GM18502 (cell line): ENCODE results near the gene COL18A1.
"Not testable (repeated sequence)": the region's sequence is repeated elsewhere in the genome, so short reads cannot be mapped to it uniquely, and the experiment has no call there.

ENCODE experiments used
- ATAC-seq: cut with Tn5 transposase; IDR thresholded peaks from one replicate; pipeline ENCODE4 v1.9.1; 2021; ENCODE audit warnings: mild to moderate bottlenecking; ENCODE audit not compliant: unreplicated experiment, poor library complexity

The COL18A1 gene

GRCh38 chr21:45438391-45439145, 33.6 kb downstream of the COL18A1 start:
- no peak for ATAC-seq

- ATAC-seq: no peak
Measured at GRCh38 chr21:45439161-45439872, 34.4 kb downstream of the COL18A1 start.

DNA sequence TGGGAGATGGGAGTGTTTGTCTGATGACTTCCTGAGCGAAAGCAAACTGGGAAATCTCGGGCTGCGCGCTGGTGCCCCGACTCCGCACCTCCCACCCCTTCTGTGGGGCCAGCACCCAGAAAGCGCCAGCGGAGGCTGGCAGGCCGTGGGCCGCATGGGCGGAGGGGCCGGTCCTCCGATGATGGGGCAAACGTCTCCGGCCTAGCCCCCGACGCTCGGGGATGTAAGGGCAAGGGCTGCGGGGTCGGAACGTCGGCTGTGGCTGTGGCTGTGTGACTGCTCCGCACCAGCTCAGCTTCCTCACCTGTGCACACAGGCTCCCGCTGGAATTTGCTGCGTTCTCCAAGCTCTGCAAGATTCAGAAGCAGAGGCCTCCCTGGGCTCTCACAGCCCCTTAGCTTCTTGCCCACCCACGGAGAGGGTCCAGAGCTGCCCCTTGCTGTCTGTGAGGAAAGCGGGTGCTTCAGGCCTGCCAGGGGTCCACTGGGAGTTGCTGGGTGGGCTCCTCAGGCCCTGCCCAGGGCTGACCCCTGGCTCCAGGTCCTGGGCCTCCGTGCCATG, 35.0 kb downstream of the COL18A1 start:
- ATAC-seq: no peak

DNA sequence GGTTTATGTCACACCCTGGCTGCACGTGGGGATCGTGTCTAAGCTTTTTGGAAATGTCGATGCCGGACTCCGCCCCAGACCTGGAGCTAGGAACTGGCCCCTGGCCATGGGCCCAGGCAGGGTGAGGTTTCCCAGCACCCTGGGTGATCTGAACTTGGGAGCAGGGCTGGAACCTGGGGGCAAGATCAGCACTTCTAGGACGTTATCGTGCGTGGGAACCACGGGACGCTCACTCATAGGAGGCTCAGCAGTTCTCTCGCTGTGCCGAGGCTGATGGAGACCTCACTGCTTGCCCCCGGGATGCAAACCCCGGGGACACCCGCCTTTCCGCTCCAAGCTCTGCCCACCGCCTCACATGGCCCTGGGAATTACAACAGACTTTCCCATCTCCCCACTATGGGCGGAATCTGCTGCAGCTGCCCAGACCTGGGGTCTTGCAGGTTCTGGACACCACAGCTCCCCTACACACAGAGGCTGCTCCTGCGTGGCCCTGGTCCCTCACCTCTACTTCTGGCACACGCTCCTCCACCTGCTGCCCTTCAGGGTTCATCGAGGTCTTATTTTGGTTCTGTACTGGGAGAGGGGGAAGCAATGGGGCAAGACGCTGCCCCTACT, 35.9 kb downstream of the COL18A1 start:
- no peak for ATAC-seq

DNA sequence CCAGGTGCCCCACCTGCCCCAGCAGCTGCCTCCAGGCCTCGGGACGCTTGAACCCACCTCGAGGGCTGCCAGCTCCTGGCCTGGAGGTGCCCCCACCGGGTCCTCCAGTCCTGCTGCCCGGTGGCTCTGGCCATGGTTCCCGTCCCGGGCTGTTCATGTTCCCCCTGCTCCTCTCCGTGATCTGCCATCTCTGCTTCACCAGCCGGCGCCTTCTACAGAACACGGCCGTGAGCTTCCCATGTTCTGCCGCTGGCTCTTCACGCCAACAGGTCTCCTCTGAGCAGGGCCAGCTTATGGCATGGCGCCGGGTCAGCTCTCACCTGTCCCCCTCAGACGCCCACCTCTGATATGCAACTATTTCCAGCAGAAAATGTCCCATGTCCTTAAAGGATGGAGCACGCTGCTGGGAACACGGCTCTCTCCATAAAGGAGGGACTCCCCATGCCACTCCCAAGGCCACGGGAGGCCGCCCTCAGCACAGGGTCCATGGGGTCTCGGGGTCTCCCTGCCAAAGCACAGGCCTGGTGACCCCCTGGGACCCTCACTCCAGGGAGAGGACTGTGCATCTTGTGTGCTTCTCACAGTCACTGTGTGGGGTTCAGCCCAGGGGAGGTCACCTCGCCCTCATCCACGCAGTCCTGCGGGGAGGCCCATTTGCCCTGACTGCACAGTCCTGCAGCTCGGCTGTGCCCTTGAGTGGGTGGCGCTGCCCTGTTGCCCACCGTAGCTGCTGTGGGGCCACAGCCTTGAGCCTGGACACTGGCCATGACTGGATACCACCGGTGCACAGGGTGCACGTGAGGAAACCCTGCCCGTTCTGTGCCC, 36.7 kb downstream of the COL18A1 start:
- ATAC-seq: no peak

GRCh38 chr21:45442276-45442675, 37.3 kb downstream of the COL18A1 start:
- no peak for ATAC-seq

- ATAC-seq: not testable (repeated sequence)
Measured at GRCh38 chr21:45442686-45443594, 38.0 kb downstream of the COL18A1 start.

DNA sequence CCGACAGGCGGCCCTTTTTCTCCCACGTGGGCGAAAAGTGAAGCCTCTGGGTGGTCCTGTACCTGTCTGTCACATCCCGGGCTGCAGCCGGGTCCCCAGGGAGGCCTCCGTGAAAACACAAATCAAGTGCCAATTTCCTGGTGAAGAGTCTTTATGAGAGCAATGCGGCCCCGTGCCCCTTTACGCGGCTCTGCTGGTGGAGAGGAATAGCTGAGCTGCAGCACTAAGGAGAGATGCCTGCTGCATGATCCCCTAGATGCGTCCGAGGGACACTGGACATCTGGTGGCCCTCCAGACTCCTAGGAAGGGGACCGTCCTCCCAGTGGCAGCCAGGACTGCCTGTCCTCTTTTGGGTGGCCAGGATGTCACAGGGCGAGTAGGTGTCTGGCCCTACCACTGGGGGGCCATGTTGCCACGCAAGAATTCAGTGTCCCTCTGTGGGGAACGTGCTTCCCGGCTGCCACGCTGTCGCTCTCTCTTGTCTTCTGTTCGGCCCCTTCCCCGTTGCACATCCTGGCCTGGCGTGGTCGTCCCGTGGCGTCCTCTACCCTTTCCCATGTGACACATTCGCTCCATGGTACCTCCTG, 38.7 kb downstream of the COL18A1 start:
- no peak for ATAC-seq

DNA sequence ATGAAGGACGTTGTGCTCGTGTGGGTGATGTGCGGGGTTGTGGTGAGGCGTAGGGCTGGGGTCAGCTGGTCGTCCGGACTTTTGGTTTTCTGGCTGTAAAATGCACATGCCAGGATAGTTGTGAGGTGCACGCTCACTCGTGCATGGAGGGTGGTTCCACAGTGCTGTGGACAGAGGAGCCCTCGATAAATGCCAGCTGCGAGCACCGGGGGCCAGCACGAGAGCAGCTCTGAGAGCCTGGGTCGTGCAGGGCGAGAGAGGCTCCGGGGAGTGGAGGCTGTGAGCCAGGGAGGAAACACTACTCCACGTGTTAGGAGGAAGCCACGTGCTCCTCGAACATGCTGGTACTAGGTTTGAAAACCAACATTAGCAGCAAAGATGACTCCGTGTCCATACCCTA, 39.4 kb downstream of the COL18A1 start:
- ATAC-seq: no peak

GRCh38 chr21:45445369-45445768, 40.4 kb downstream of the COL18A1 start:
- ATAC-seq: no peak

GRCh38 chr21:45447821-45448220, 42.9 kb downstream of the COL18A1 start:
- ATAC-seq: no peak

DNA sequence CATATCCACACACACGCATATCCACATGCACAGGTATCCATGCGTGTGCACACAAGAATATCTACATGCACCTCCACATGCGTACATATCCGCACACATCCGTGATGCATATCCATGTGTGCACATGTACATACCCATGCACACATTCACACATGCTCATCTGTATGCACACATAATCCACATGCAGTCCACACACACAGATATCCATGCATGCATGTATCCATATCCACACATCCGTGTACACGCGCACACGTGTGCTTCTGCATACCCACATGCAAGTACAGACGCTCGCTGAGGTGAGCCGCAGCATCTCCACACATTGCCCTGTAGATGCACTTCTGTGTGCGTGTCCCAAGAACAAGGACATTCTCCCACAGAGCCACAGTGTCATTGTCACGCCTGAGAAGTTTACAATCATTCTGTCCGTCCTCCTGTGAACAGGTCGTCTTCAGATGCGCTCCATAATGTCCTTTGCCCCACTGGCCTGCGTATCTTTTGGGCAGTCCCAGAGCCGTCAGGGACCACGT, 43.4 kb downstream of the COL18A1 start:
- ATAC-seq: no peak

DNA sequence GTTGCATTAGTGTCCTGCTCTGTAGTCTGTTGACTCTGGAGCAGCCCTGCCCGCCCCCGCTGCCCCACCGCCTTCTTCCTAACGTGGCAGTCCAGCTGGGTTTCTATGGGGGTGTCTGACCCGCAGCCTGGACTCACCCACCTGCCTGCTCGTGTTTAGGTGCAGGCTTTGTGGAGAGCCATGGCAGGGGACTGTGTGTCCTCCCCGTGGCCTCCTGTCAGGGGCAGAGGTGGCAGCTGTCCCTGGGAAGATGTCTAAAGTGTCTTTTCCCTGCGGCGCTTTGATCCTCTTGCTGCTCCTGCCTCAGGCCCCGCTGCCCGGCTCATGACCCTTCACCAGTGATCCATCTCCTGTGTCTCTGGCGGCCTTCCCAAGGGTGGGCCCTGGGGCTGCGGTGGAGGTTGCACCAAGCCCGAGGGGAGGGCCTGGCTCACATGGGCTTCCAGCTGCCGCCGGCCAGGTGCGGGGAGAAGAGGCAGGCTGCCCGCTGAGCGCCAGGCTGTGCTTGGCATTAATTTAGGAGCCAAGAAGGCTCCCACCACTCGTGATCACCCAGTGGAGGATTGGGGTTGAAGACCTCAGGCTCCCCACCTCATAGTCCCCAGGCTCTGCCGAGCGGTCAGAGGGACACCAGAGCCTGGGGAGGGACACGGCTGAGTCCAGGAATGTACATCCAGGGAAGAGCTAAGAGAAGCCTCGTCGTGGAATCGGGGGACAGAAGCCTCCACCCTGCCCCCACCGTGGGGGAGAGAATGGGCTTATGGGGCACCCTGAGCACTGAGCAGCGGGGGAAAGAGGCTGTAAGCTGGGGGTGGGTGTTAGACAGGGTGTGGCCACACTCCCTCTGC, 44.1 kb downstream of the COL18A1 start:
- no peak for ATAC-seq

GRCh38 chr21:45449658-45450422, 44.9 kb downstream of the COL18A1 start:
- ATAC-seq: no peak

DNA sequence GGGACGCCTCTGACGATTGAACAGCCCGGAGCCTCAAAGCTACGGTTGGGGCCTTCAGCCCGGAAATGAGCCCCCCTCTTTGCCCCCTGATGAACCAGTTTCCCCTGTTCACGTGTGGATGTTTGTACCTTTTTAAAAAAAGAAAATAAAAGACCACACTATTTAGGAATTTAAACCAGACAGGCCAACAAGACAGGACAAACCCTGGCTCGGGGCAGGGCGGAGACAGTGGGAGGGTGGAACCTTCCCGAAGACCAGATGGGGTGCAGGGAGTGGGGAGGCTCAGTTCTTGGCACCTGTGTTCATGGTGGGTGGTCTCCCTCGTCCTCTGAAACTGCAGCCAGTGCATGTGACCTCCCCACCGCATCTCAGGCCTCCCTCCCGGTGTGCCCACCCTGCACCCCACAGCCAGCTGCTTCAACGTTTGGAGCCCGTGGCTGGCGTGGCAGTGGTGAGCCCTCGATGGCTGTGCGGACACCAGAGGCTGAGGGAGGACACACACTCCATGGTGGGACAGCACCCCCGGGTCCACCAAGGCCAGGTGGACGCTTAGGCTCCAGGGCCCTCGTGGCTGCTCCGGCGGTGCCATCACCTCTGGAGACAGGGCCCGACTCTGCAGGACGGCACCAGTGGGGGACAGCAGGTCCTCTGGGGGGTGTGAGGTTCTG, 45.6 kb downstream of the COL18A1 start:
- ATAC-seq: no peak

DNA sequence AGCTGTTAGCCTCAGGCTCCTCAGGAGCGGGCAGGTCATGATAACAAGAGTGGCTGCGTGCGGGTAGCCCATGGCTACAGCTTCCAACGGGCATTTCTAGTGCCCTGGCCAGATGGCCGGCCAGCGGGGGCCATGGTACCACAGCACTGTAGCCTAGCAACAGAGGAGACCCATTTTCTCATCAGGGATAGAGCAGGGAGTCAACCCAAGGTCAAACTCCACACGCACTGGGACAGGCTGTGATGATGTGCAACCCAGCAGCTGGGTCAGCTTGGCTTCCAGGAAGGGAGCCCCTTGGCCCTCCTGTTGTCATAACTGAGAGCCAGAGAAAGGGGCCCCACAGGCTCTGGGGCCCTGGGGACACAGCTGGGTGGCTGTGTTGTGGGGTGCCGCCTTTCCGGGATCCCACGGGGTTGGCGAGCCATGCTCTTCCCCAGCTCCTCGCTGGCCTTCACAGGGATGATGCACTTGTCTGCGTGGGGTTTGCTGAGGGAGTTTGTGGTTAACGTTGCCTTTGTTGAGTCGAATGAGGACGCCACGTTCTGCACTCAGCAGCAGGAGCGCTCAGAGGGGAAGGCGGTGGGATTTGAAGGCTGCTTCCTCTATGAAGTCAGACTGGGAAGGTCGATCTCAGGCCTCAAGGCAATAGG, 46.3 kb downstream of the COL18A1 start:
- no peak for ATAC-seq
